ENCODE data around the gene SLC25A30.

SLC25A30 gene

GRCh38 chr13:45437947-45438346 lies 19.8 kb upstream of the SLC25A30 start:
- Histone ChIP-seq H3K4me1 (ENCODE audit: control insufficient read depth in 1 of 2, insufficient read depth in 1 of 2, low read depth in 1 of 2, low read length in 1 of 2) (no peaks in the 10 kb centered on the region), H3K27ac (no peak overlapping the region), H3K36me3 (no peaks in the 10 kb centered on the region), H3K4me3 (ENCODE audit: low read depth in 1 of 2, low read length in 1 of 2) (no peak overlapping the region), H3K9me3 (no peaks in the 10 kb centered on the region), H3K27me3 (no peaks in the 10 kb centered on the region)
- TF ChIP-seq, protein P1, sequence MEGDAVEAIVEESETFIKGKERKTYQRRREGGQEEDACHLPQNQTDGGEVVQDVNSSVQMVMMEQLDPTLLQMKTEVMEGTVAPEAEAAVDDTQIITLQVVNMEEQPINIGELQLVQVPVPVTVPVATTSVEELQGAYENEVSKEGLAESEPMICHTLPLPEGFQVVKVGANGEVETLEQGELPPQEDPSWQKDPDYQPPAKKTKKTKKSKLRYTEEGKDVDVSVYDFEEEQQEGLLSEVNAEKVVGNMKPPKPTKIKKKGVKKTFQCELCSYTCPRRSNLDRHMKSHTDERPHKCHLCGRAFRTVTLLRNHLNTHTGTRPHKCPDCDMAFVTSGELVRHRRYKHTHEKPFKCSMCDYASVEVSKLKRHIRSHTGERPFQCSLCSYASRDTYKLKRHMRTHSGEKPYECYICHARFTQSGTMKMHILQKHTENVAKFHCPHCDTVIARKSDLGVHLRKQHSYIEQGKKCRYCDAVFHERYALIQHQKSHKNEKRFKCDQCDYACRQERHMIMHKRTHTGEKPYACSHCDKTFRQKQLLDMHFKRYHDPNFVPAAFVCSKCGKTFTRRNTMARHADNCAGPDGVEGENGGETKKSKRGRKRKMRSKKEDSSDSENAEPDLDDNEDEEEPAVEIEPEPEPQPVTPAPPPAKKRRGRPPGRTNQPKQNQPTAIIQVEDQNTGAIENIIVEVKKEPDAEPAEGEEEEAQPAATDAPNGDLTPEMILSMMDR (IDR thresholded peaks at IDR 0.05): no peak

GRCh38 chr13:45436953-45437352 lies 18.8 kb upstream of the SLC25A30 start:
- Histone ChIP-seq H3K27me3 (no peaks in the 10 kb centered on the region), H3K36me3 (no peaks in the 10 kb centered on the region), H3K4me3 (ENCODE audit: low read depth in 1 of 2, low read length in 1 of 2) (no peak overlapping the region), H3K27ac (no peak overlapping the region), H3K4me1 (ENCODE audit: control insufficient read depth in 1 of 2, insufficient read depth in 1 of 2, low read depth in 1 of 2, low read length in 1 of 2) (no peaks in the 10 kb centered on the region), H3K9me3 (no peaks in the 10 kb centered on the region)
- TF ChIP-seq, protein P1 (IDR thresholded peaks at IDR 0.05): no peak

DNA sequence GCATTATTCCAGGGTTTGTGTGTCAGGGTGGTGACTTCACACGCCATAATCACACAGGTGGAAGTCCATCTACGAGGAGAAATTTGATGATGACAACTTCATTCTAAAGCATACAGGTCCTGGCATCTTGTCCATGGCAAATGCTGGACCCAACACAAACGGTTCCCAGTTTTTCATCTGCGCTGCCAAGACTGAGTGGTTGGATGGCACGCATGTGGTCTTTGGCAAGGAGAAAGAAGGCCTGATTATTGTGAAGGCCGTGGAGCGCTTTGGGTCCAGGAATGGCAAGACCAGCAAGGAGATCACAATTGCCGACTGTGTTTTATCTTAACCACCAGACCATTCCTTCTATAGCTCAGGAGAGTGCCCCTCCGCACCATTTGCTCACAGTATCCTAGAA lies 18.2 kb upstream of the SLC25A30 start:
- H3K4me3 ChIP-seq (ENCODE audit: low read depth in 1 of 2, low read length in 1 of 2): no peak overlapping the region
- no peaks in the 10 kb centered on the region for H3K4me1 ChIP-seq (ENCODE audit: control insufficient read depth in 1 of 2, insufficient read depth in 1 of 2, low read depth in 1 of 2, low read length in 1 of 2)
- H3K27ac ChIP-seq: no peak overlapping the region
- H3K27me3 ChIP-seq: no peaks in the 10 kb centered on the region
- no peaks in the 10 kb centered on the region for H3K36me3 ChIP-seq
- TF ChIP-seq, protein P1 (IDR thresholded peaks at IDR 0.05): no peak
- no peaks in the 10 kb centered on the region for H3K9me3 ChIP-seq

GRCh38 chr13:45434556-45435371 lies 16.6 kb upstream of the SLC25A30 start:
- Histone ChIP-seq H3K27ac (no peak overlapping the region), H3K4me1 (ENCODE audit: control insufficient read depth in 1 of 2, insufficient read depth in 1 of 2, low read depth in 1 of 2, low read length in 1 of 2) (no peaks in the 10 kb centered on the region), H3K27me3 (no peaks in the 10 kb centered on the region), H3K36me3 (no peaks in the 10 kb centered on the region), H3K9me3 (no peaks in the 10 kb centered on the region), H3K4me3 (ENCODE audit: low read depth in 1 of 2, low read length in 1 of 2) (no peak overlapping the region)
- TF ChIP-seq, protein P1 (IDR thresholded peaks at IDR 0.05): no peak

GRCh38 chr13:45433381-45433790 lies 15.2 kb upstream of the SLC25A30 start:
- TF ChIP-seq, protein P1 (IDR thresholded peaks at IDR 0.05): no peak
- H3K36me3 ChIP-seq: no peaks in the 10 kb centered on the region

More at GRCh38 chr13:45433381-45433790, 15.2 kb upstream of the SLC25A30 start:
- Histone ChIP-seq H3K9me3 (no peaks in the 10 kb centered on the region), H3K27ac (no peak overlapping the region), H3K4me1 (ENCODE audit: control insufficient read depth in 1 of 2, insufficient read depth in 1 of 2, low read depth in 1 of 2, low read length in 1 of 2) (no peaks in the 10 kb centered on the region), H3K4me3 (ENCODE audit: low read depth in 1 of 2, low read length in 1 of 2) (no peak overlapping the region), H3K27me3 (no peaks in the 10 kb centered on the region)
